CD4-positive, alpha-beta T cell treated with Interleukin-17A for 1 hour (primary cell): ENCODE results near the gene TNFRSF18.

Experiments used
- DNase-seq: peaks from one replicate; pipeline ENCODE4 v3.0.0-alpha.2; 2020

Gene TNFRSF18

DNA sequence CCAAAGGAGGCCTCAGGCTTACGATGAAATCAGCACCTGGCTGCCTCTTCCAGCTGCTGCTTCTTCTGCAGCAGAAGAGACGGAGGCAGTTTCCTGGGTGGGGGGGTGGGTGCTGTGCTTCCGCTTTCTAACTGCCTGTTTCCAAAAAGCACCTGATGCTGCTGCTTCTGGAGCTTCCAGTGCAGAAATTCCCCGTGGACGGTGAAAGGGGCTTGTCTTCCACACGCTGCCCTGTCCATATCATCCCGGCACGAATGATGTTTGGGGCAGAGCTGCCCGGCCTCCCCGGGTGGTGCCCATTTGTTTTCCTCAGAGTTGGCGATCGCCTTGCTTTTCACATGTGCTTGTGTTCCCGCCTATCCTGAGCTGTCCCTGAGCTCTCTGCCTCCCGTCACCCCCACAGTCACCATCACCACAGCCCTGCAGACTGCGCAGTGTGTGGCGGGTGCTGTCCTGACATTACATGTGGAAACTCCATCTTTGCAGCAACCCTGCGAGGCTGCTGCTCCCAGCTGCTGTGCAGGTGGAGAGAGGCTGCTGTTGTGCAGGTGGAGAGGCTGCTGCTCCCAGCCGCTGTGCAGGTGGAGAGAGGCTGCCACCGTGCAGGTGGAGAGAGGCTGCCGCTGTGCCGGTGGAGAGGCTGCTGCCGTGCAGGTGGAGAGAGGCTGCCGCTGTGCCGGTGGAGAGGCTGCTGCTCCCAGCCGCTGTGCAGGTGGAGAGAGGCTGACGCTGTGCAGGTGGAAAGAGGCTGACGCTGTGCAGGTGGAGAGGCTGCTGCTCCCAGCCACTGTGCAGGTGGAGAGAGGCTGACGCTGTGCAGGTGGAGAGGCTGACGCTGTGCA is 30.9 kb downstream of the TNFRSF18 start:
- DNase-seq = no peak

DNA sequence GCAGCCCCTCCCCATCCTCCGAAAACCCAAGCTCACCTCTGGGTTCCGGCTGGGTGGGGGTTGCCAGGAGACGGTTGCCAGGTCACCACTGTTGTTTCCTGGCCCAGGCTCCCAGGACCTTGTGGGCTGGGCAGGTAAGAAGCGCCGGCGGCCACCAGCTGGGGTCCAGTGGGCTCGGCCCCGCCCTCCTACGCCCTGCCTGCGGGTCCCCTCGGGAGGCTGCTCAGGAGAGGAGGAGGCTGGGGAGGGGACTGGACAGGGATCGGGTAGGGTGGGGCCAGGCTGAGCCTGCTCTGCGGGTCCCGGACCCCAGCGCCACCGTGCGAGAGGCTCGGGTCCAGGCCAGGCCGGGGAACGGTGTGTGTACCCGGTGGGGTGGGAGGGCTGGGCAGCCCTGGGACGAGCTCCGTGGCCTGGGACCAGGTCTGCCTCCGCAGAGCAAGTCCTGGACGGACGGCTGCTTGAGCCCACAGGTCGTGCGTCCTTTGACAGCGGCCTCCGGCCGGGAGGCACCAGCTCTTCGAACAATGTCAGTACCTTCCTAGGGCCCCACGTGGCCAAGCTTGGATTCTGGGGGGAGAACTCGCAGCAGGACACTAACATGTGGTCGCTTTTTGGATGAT is 32.5 kb downstream of the TNFRSF18 start, which contains the start of gene TTLL10:
TSS of gene TTLL10 (plus strand) at position 88 of the 623 bp plus-strand sequence. CDS start 5,336 bp downstream, outside the sequence.
- peak; percentile 80 for DNase-seq

- no peak for DNase-seq
Measured at GRCh38 chr1:1173061-1173792, 33.2 kb downstream of the TNFRSF18 start.

DNA sequence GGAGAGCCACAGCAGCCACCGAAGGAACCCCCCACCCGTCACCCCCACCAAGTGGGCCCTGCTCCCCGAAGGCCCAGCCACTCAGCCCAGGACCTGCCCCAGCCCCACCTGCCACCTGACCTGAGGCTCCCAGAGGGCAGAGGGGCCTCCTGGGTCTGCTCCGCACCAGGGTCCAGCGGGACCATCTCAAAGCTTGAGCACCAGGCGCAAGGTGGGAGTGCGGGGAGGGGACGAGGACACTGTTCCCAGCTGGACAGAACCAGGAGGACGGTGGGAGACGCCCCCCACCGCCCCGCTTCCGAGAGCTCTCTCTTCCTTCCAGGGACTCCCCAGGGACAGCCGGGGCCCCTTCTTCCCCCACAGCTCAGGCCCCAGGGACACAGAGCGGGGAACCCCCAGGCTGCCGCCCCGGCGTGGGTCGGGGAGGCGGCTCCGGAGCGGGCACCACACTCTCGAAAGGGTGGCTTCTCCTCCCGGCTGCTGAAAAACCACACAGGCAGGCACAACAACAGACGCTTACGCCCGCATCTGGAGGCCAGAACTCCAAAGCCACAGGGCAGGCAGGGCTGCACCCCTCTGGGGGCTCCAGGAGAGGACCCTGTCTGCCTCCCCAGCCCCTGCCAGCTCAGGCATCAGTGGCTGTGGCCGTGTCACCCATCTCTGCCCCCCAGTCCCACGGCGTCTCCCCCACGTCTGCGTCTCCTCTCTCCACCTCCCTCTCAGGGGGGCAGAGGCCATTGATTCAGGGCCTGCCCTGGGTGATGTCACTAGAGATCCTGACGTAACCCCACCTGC is 34.6 kb downstream of the TNFRSF18 start:
- DNase-seq = peak; percentile 56

DNA sequence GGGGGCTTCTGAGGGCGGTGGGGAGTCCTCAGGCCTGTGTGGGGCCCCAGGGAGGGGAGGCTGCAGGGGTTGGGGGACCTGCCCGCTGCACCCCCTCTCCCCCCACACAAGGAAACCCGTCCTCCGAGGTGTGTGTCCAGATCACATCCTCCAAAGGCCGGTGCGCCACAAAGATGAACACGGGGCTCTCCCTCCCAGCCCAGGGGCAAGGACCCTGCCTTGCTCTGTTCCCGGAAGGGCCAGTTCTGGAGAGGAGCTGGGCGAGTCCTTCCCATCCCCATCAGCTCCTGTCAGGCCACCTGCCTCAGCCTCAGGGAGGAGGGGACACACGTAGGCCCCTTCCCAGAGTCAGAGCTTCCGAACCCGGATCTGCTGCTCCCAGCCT is 35.2 kb downstream of the TNFRSF18 start:
- DNase-seq = no peak

GRCh38 chr1:1170215-1171091 is 35.9 kb downstream of the TNFRSF18 start:
- DNase-seq = no peak

GRCh38 chr1:1169429-1170214 is 36.8 kb downstream of the TNFRSF18 start:
- no peak for DNase-seq

- DNase-seq = no peak
Measured at GRCh38 chr1:1168451-1169411, 37.7 kb downstream of the TNFRSF18 start.

GRCh38 chr1:1167841-1168450 is 38.4 kb downstream of the TNFRSF18 start:
- no peak for DNase-seq

DNA sequence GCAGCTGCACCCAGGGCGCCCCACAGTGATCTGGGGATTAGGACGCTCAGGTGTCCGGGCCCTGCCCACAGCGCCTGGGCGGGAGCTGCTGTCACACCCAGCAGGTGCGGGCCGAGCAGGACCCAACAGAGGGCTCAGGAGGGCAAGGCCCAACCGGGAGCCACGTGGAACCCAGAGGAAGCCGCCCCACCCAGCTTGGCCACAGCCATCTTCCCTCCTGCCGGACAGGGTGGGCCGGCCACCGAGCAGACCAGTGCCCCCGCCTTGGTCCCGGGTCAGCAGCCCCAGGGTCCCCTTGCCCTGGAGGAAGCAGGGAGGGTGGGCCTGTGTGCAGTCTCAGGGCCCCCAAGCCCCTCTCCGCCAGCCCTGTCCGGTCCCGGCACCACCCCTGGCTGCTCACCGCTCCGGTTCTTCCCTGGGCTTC is 39.0 kb downstream of the TNFRSF18 start:
- no peak for DNase-seq

GRCh38 chr1:1166642-1167397 is 39.6 kb downstream of the TNFRSF18 start:
- no peak for DNase-seq

DNA sequence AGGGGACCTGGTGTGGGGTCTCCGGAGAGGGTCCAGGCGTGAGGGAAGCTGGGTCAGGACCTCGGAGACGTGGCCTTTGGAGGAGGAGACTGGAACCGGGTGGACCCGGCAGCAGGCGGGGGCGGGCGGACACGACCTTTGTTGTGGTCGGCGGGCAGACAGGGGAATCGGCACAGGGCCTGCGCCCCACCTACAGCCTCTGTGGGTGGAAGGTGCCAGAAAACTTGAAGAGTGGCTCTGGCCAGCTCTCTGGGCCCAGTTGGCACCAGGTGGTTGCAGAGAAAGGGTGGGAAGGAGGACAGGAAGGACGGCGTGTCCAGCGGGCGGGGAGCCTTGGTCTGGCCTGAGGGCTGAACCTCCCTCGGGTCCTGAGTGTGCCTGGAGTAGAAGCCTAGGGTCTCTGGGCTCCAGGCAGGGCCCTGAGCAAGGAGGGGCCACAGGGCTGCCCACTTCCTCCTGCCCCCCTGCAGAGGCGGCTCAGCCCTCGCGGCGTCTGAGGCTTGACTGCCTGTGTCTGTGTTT is 40.4 kb downstream of the TNFRSF18 start:
- no peak for DNase-seq

DNA sequence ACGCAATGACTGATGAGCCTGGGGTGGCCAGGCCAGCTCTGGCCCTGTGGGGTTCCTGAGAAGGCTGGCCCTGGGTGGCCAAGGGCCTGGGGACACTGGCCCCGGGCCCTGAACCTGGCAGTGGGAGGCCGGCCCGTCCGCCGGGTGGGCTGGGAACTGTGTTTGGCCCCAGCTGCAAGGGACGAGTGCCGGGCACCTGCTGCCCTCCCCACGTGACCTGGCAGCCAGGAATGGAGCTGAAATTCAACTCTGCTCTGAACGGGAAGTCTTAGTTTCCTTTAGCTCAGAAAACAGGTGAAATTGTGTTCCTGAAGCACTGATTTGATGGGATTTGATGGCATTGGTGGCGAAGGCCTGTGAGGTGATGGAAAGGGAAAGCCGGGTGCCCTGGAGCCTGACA is 40.9 kb downstream of the TNFRSF18 start:
- no peak for DNase-seq

- DNase-seq = no peak
Measured at GRCh38 chr1:1164701-1165451, 41.5 kb downstream of the TNFRSF18 start.

DNA sequence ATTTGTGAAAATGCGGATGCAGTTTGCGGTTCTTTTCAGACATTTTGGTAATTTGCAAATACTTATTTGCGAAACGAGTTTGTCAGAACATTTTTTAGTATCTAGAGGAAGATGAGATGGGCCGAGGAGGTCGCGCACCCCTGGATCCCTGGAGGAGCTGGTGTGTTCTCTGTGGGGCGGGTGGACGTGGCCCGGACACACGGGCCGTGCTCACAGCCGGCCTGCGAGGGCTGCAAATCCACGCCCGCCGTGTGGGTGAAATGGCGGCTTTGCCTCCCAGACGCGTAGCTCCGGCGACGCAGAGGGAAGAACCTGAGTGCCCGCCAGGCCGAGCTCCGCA is 42.1 kb downstream of the TNFRSF18 start:
- DNase-seq = no peak

- no peak for DNase-seq
Measured at GRCh38 chr1:1163538-1164070, 42.8 kb downstream of the TNFRSF18 start.
